Glutamatergic neuron (in vitro differentiated cells): ENCODE results near the gene CAPS. TPM values are rescaled to one million over a fixed set of nuclear protein-coding genes. Genes with fewer than 3 reads are reported as not detected.

Source experiments
- DNase-seq: peaks from one replicate; pipeline ENCODE4 v3.0.0; 2022
- H3K27ac Mint-ChIP-seq: one replicate; pipeline ENCODE4 v1.8.0; 2020; ENCODE audit warnings: mild to moderate bottlenecking, mixed read lengths, inconsistent platforms; ENCODE audit not compliant: unreplicated experiment
- H3K27me3 Mint-ChIP-seq: one replicate; pipeline ENCODE4 v1.8.0; 2020; ENCODE audit warnings: mild to moderate bottlenecking, moderate library complexity, mixed read lengths, inconsistent platforms; ENCODE audit not compliant: unreplicated experiment
- H3K36me3 Mint-ChIP-seq: one replicate; pipeline ENCODE4 v1.8.0; 2020; ENCODE audit warnings: mild to moderate bottlenecking, mixed read lengths, inconsistent platforms; ENCODE audit not compliant: unreplicated experiment
- H3K4me1 Mint-ChIP-seq: one replicate; pipeline ENCODE4 v1.8.0; 2020; ENCODE audit warnings: mild to moderate bottlenecking, low read depth, mixed read lengths, inconsistent platforms; ENCODE audit not compliant: unreplicated experiment
- H3K4me3 Mint-ChIP-seq: one replicate; pipeline ENCODE4 v1.8.0; 2020; ENCODE audit warnings: mild to moderate bottlenecking, mixed read lengths, inconsistent platforms; ENCODE audit not compliant: unreplicated experiment
- H3K9me3 Mint-ChIP-seq: one replicate; pipeline ENCODE4 v1.8.0; 2020; ENCODE audit warnings: mild to moderate bottlenecking, moderate library complexity, mixed read lengths, inconsistent platforms; ENCODE audit not compliant: unreplicated experiment
- CTCF ChIP-seq: fragments of 200-600 bp; sonication (generic); IDR thresholded peaks from one replicate; pipeline ENCODE4 v1.5.0; 2021; ENCODE audit not compliant: partially characterized antibody, unreplicated experiment
- long read RNA-seq: library from polyadenylated mRNA; unstranded; transcript quantifications from one replicate; pipeline ENCODE4 v2.0.0, GENCODE V29; 2020; ENCODE audit not compliant: unreplicated experiment
- total RNA-seq: library from RNA; stranded (reverse); fragmentation: NEBNext Ultra II Directional; extraction: Animal tissue kit (Norgen Biotek cat#: 25700); gene quantifications from one replicate; pipeline ENCODE4 v1.2.1, GENCODE V29; 2021; ENCODE audit not compliant: unreplicated experiment

Gene CAPS
- 9.9 TPM for total RNA-seq
- long read RNA-seq, partial matches to known transcripts, result 1 of 2 reads
- long read RNA-seq, other reads (novel, unspliced or antisense), result 0 of 2 reads

- DNase-seq, result no peak
- Mint-ChIP-seq H3K4me3 (no peak within 1 kb of the TSS), H3K27ac (no peak within 1 kb of the TSS), H3K27me3 (peaks cover 6% of the 10 kb centered on the region), H3K36me3 (no peaks in the 10 kb centered on the region), H3K4me1 (peaks cover 13% of the 10 kb centered on the region), H3K9me3 (peaks cover 6% of the 10 kb centered on the region)
- no peak for TF ChIP-seq CTCF
These were observed at the start of gene CAPS for GRCh38 chr19:5913739-5914357. Gene CAPS, plus strand, starts transcription at chr19:5914254. Its CDS starts 153 bp downstream, at chr19:5914407.

DNA sequence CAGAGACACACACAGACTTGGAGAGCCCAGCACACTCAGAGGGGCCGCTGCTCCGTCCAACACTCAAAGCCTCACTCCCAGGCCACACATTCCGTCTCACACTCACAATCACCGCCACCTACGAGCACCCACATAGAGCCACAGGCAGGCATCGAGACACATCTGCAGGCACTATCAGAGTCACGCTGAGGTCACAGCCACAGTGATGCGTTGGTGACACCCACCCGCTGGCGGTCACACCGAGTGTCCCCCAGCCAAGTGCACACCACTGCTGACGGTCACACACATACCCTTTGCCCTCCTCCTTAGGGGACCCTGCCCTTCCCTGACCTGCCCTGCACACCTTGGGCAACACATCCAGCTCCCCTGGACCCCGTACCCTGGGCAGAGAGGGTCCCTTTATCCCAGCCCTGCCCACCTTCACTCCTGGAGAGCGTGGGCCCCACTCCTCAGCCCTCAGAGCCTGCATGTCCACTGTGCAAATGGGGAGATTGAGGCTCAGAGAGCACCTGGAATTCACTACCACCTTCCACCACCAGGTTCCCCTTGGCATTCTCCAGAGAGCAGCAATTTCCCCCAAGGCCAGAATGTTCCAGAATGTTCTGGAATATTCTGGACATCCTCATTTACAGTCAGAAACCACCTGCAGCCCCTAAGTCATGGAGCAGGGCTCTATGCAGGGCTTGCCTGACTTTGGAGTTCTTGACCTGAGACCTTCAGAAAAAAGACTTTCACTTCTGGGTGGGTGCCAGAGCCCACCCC lies 49.1 kb upstream of the CAPS start:
- H3K9me3 Mint-ChIP-seq, result peaks cover 4% of the 10 kb centered on the region
- TF ChIP-seq CTCF, result peak; percentile 48
- H3K27me3 Mint-ChIP-seq, result peaks cover 10% of the 10 kb centered on the region
- no peak overlapping the region for H3K27ac Mint-ChIP-seq
- no peaks in the 10 kb centered on the region for H3K36me3 Mint-ChIP-seq
- no peak for DNase-seq
- H3K4me3 Mint-ChIP-seq, result no peak overlapping the region
- H3K4me1 Mint-ChIP-seq, result no peaks in the 10 kb centered on the region

DNA sequence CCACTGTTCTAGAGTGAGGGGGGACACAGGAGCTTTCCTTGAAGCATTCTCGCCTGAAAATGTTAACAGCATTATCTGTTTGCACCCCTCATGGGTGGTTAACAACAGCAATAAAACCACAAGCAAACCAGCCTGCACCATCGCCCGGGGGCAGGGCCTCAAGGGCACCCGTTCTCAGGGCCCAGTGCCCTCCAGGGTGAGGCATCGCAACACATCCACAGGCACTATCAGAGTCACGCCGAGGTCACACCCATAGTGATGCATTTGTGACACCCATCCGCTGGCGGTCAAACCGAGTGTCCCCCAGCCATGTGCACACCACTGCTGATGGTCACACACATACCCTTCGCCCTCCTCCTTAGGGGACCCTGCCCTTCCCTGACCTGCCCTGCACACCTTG lies 48.3 kb upstream of the CAPS start:
- Mint-ChIP-seq H3K27ac (no peak overlapping the region), H3K4me3 (no peak overlapping the region), H3K4me1 (no peaks in the 10 kb centered on the region), H3K27me3 (peaks cover 8% of the 10 kb centered on the region), H3K36me3 (no peaks in the 10 kb centered on the region), H3K9me3 (peaks cover 4% of the 10 kb centered on the region)
- no peak for DNase-seq
- no peak for TF ChIP-seq CTCF

- Mint-ChIP-seq H3K4me3 (no peak overlapping the region), H3K36me3 (no peaks in the 10 kb centered on the region), H3K27me3 (peaks cover 8% of the 10 kb centered on the region), H3K27ac (no peak overlapping the region), H3K9me3 (peaks cover 5% of the 10 kb centered on the region), H3K4me1 (no peaks in the 10 kb centered on the region)
- TF ChIP-seq CTCF, result no peak
- no peak for DNase-seq
These were observed 46.6 kb upstream of the CAPS start for GRCh38 chr19:5867201-5868136.
